Right atrium auricular region (tissue), 2 donors: ENCODE measurements around the gene TMEM186. TPM values are rescaled to one million over a fixed set of nuclear protein-coding genes. Genes with fewer than 3 reads are reported as not detected.
"Not testable (repeated sequence)": the region's sequence is repeated elsewhere in the genome, so short reads cannot be mapped to it uniquely, and the experiment has no call there.

Experiments
- DNase-seq: peaks from one replicate; pipeline ENCODE4 v3.0.0-alpha.2; 2019; ENCODE audit warnings: low spot score
- H3K27ac ChIP-seq, 2 donors: fragments of 200-600 bp; sonication (generic); 1 replicate in 1 of 2; 2 replicates in 1 of 2; pipeline ENCODE4 v1.5.1; 2016 to 2019
- H3K27me3 ChIP-seq, 2 donors: fragments of 200-600 bp; sonication (generic); one replicate each; pipeline versions ENCODE4 v1.5.1 to v1.6.0; 2017 to 2019
- H3K36me3 ChIP-seq: fragments of 200-600 bp; sonication (generic); one replicate; pipeline ENCODE4 v1.5.1; 2016
- H3K4me1 ChIP-seq, 2 donors: fragments of 200-600 bp; sonication (generic); one replicate each; pipeline versions ENCODE4 v1.5.1 to v1.6.0; 2017 to 2019
- H3K4me3 ChIP-seq, 2 donors: fragments of 200-600 bp; sonication (generic); 1 replicate in 1 of 2; 2 replicates in 1 of 2; pipeline ENCODE4 v1.5.1; 2017 to 2019; ENCODE audit warnings: mild to moderate bottlenecking in 1 of 2, moderate library complexity in 1 of 2
- H3K9me3 ChIP-seq, 2 donors: fragments of 200-600 bp; sonication (generic); one replicate each; pipeline ENCODE4 v1.5.1; 2019
- CTCF ChIP-seq, 2 donors: fragments of 200-600 bp; sonication (generic); IDR thresholded peaks; one replicate each; pipeline ENCODE4 v1.5.1; 2019; ENCODE audit warnings: antibody characterized with exemption in 2 of 2
- total RNA-seq, 2 donors: library from RNA; depleted of rRNA; stranded (reverse); fragments of >200 nt; gene quantifications; one replicate each; pipeline ENCODE4 v1.1.0, GENCODE V29; 2016

Gene TMEM186, protein sequence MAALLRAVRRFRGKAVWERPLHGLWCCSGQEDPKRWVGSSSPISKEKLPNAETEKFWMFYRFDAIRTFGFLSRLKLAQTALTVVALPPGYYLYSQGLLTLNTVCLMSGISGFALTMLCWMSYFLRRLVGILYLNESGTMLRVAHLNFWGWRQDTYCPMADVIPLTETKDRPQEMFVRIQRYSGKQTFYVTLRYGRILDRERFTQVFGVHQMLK
- total RNA-seq = 1 to 10 TPM; 6.3 to 7.6 TPM

DNA sequence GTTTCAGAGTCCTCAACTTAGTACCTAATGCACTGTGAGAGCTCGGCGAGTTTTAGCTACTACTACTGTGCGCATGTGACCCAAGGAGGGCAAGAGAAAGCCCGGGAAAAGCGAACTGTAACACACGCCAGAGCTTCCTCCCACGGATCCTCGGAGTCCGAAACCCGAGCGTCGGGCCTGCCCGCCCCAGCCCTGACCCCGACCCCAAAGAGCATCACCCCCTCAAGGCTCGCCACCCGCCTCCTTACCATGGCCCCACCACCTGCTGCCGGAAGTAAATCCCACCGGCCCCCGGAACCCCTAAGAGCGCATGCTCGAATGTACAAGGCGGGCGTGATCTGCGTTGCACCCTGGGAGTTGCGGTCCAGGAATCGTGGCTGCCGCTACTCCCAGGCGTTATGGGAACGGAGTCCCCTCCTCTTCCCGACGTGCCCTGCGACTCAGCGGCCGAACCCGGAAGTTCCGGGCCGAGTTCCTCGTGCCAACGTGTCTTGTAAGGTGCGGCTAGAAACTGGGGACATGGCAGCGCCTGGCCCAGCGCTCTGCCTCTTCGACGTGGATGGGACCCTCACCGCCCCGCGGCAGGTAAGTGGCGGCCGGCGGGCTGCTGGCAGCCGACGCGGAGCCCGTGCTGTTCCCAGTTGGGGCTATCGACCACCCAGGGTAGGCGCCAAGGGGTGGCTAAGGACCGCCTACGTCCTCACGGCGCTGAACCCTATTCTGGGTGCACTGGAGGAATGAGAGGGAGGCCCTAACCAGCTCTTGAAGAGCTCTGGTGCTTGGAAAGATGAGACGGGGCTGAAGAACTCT lies at the start of gene TMEM186, which contains the start of gene PMM2:
TSS of gene TMEM186 (minus strand) at position 276 of the 810 bp plus-strand sequence. CDS start at position 251, 25 bp downstream.
TSS of gene PMM2 (plus strand) at position 476 of the 810 bp plus-strand sequence. CDS start at position 520, 44 bp downstream.
- peaks cover 0 to 31% of the 10 kb centered on the region in 2 donors for H3K4me1 ChIP-seq
- DNase-seq = peak; percentile 96
- peaks cover 10% of the 10 kb centered on the region for H3K36me3 ChIP-seq
- H3K27me3 ChIP-seq = no peaks in the 10 kb centered on the region
- TF ChIP-seq CTCF (IDR thresholded peaks at IDR 0.05) = no peak
- peak within 1 kb of the TSS; percentile 77 to 85 for H3K27ac ChIP-seq
- H3K9me3 ChIP-seq = no peaks in the 10 kb centered on the region
- peak within 1 kb of the TSS; percentile 96 to 98 for H3K4me3 ChIP-seq

DNA sequence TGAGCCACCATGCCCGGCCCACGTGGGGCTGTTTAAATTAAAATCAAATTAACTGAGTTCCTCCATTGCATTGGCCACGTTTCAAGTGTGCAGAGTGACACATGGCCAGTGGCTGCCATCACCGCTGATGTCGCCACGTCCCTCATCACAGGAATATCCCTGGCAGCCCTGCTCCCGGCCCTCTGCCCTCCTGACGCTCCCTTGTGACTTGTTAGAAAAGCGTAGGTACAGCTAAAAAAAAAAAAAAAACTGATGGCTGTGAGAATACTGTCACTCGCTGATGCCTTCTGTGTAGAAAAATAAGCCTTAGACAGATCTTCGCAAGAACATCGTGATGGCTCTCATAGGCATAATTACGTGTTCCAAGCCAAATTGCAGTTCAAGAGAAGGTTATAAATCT lies 49.7 kb upstream of the TMEM186 start:
- no peak for TF ChIP-seq CTCF (IDR thresholded peaks at IDR 0.05)
- no peaks in the 10 kb centered on the region for H3K9me3 ChIP-seq
- peaks cover 38% of the 10 kb centered on the region for H3K36me3 ChIP-seq
- no peak overlapping the region for H3K4me3 ChIP-seq
- DNase-seq = no peak
- H3K27me3 ChIP-seq = no peaks in the 10 kb centered on the region
- H3K4me1 ChIP-seq = peaks cover 0 to 12% of the 10 kb centered on the region in 2 donors
- H3K27ac ChIP-seq = no peak overlapping the region

GRCh38 chr16:8846401-8846932 lies 49.0 kb upstream of the TMEM186 start:
- peaks cover 35% of the 10 kb centered on the region for H3K36me3 ChIP-seq

DNA sequence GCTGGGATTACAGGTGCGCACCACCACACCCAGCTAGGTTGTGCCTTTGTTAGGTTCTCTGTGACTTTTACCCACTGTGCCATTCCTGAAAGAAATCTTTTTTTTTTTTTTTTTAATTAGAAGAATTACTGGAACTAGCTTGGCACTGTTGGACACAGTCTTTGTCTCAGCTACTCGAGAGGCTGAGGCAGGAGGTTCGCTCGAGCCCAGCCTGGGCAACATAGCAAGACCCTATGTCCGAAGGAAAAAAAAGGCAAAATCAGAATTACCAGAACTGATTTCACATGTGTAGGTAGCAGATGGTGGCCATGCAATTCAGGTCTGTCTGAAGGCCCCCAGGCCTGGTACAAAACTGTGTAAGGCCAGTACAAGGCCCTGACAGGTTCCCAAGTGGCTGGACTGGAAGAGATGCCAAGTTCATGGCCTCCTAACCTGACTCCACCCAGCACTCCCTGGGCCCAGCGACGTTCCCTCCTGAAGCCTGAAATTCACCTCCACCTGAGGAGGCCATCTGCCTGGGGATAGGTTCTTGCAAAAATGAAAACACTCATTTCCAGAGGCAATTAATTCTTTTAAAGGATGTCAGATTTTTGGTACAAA lies 48.4 kb upstream of the TMEM186 start:
- Histone ChIP-seq H3K4me1 (peaks cover 0 to 12% of the 10 kb centered on the region in 2 donors), H3K36me3 (peaks cover 30% of the 10 kb centered on the region), H3K9me3 (no peaks in the 10 kb centered on the region), H3K27ac (no peak overlapping the region), H3K4me3 (no peak overlapping the region), H3K27me3 (no peaks in the 10 kb centered on the region)
- TF ChIP-seq CTCF (IDR thresholded peaks at IDR 0.05) = no peak
- no peak for DNase-seq

More at GRCh38 chr16:8846401-8846932, 49.0 kb upstream of the TMEM186 start:
- Histone ChIP-seq H3K27ac (no peak overlapping the region), H3K9me3 (no peaks in the 10 kb centered on the region), H3K4me1 (peaks cover 0 to 12% of the 10 kb centered on the region in 2 donors), H3K27me3 (no peaks in the 10 kb centered on the region), H3K4me3 (no peak overlapping the region)
- TF ChIP-seq CTCF (IDR thresholded peaks at IDR 0.05) = no peak
- DNase-seq = no peak

GRCh38 chr16:8843296-8843695 lies 45.9 kb upstream of the TMEM186 start:
- H3K27ac ChIP-seq = not testable (repeated sequence)

GRCh38 chr16:8842016-8842415 lies 44.6 kb upstream of the TMEM186 start:
- H3K4me1 ChIP-seq, H3K27me3 ChIP-seq, H3K9me3 ChIP-seq, DNase-seq, H3K36me3 ChIP-seq: not testable (repeated sequence)
- H3K4me3 ChIP-seq = peak overlapping the region in 1 of 2 donors; percentile 22
- H3K27ac ChIP-seq = peak overlapping the region in 1 of 2 donors; percentile 10

More at GRCh38 chr16:8843296-8843695, 45.9 kb upstream of the TMEM186 start:
- not testable (repeated sequence) for H3K4me3 ChIP-seq, H3K36me3 ChIP-seq, H3K9me3 ChIP-seq, H3K27me3 ChIP-seq, H3K4me1 ChIP-seq, DNase-seq

DNA sequence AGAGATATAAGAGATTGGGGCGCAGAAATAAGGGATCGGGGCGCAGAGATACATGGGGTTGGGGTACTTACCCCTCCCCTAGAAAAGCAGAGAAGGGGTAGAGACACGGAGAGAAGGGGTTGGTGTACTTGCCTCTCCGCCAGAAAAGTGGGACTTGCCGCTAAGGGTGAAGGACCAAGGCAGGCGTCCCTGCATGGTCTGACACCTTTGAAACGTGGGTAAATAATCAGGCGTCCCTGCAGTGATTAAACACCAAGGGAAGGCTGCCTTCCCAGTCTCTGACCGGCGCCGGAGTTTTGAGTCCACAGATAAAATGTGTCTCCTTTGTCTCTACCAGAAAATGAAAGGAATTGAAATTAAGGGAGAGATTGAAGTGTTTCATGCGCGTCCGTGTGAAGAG lies 40.2 kb upstream of the TMEM186 start:
- not testable (repeated sequence) for H3K27me3 ChIP-seq, DNase-seq, H3K4me1 ChIP-seq, H3K9me3 ChIP-seq, H3K4me3 ChIP-seq, H3K27ac ChIP-seq, H3K36me3 ChIP-seq

GRCh38 chr16:8836797-8837196 lies 39.4 kb upstream of the TMEM186 start:
- not testable (repeated sequence) for H3K4me3 ChIP-seq, H3K4me1 ChIP-seq, H3K27ac ChIP-seq, DNase-seq, H3K9me3 ChIP-seq, H3K27me3 ChIP-seq, H3K36me3 ChIP-seq
